GM10847 (cell line): ENCODE measurements around the gene SBF2.
A peak's percentile ranks its signal among the peaks of the same experiment; 100 is the strongest.

Experiments
- POLR2A ChIP-seq: IDR thresholded peaks from 2 replicates; pipeline ENCODE4 v1.6.1; 2011; ENCODE audit not compliant: insufficient read length; ENCODE audit errors: extremely low read depth

The SBF2 gene

GRCh38 chr11:10307400-10308200, 13.6 kb upstream of the SBF2 start:
- no peak for TF ChIP-seq POLR2A

- no peak for TF ChIP-seq POLR2A
Measured at GRCh38 chr11:10307022-10307399, 13.0 kb upstream of the SBF2 start.

GRCh38 chr11:10305964-10306918, 12.2 kb upstream of the SBF2 start:
- TF ChIP-seq POLR2A: no peak

- TF ChIP-seq POLR2A: no peak
Measured at GRCh38 chr11:10305262-10305963, 11.4 kb upstream of the SBF2 start.

- TF ChIP-seq POLR2A: peak; percentile 21
Measured at GRCh38 chr11:10304495-10305261, 10.7 kb upstream of the SBF2 start, which contains the start of gene ADM. Gene ADM (plus strand): TSS chr11:10305073. CDS start chr11:10305701, 628 bp downstream.

- TF ChIP-seq POLR2A: no peak
Measured at GRCh38 chr11:10303558-10304363, 9.7 kb upstream of the SBF2 start.

- TF ChIP-seq POLR2A: no peak
Measured at GRCh38 chr11:10302744-10303557, 8.9 kb upstream of the SBF2 start.

- no peak for TF ChIP-seq POLR2A
Measured at GRCh38 chr11:10302359-10302743, 8.3 kb upstream of the SBF2 start.

GRCh38 chr11:10301656-10302358, 7.8 kb upstream of the SBF2 start:
- no peak for TF ChIP-seq POLR2A

GRCh38 chr11:10298342-10298741, 4.3 kb upstream of the SBF2 start:
- TF ChIP-seq POLR2A: no peak

GRCh38 chr11:10295064-10295901, 1.3 kb upstream of the SBF2 start:
- TF ChIP-seq POLR2A: no peak
